NB4 (cell line): ENCODE measurements around the gene CHAT.

ENCODE experiments used
- CTCF ChIP-seq: IDR thresholded peaks from one replicate; pipeline ENCODE4 v1.5.1; 2012; ENCODE audit warnings: low read depth, low read length
- MAX ChIP-seq: IDR thresholded peaks from 2 replicates; pipeline ENCODE4 v1.6.1; 2011; ENCODE audit warnings: low read depth, low read length
- MYC ChIP-seq: IDR thresholded peaks from 2 replicates; pipeline ENCODE4 v1.6.1; 2011; ENCODE audit warnings: low read depth, low read length
- POLR2A ChIP-seq: IDR thresholded peaks from 2 replicates; pipeline ENCODE4 v1.6.1; 2011; ENCODE audit warnings: mild to moderate bottlenecking; ENCODE audit not compliant: insufficient read length; ENCODE audit errors: extremely low read depth

DNA sequence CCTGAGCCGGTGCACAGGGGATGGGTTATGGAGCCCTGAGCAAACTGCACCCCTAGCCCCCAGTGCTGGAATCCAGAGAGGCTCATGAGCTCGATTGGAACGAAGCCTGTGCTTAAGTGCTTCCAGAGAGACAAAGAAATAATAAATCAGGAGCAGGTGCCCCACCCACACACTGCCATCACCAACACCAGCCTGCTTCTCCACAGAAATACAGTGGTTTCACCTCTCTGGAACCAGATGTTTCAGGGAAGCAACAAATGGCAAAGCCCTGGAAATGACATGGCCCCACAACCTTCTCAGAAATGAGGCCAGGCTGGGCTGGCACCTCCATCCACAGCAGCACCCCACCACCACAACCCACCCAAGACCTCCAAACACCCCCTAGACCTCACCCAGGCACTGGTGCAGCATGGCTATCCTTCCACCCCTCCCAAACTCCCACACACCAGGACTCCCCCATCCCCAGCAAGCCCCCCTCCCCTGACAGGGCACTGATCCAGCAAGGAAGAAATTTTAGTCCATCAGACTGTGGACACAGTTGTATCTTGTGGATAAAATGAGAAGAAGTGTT, 7.8 kb upstream of the CHAT start:
- TF ChIP-seq CTCF (no peak), POLR2A (no peak), MYC (no peak), MAX (no peak)
